Neural cell (in vitro differentiated cells): ENCODE data around the gene SLC10A4.

Experiments used
- EP300 ChIP-seq: fragments of 450-650 bp; conservative IDR thresholded peaks from 2 replicates; pipeline ENCODE4 v1.6.1; 2014; ENCODE audit warnings: antibody characterized with exemption, mild to moderate bottlenecking, moderate library complexity; ENCODE audit not compliant: poor library complexity, severe bottlenecking
- POLR2AphosphoS5 ChIP-seq: IDR thresholded peaks from 2 replicates; pipeline ENCODE4 v1.6.1; 2012
- TF ChIP-seq, protein P1 (sequence below): fragments of 450-650 bp; IDR thresholded peaks from 2 replicates; pipeline ENCODE4 v1.5.1; 2014; ENCODE audit warnings: antibody characterized with exemption, mild to moderate bottlenecking, moderate library complexity; ENCODE audit not compliant: poor library complexity, severe bottlenecking
- TF ChIP-seq, protein P2 (sequence below): IDR thresholded peaks from 2 replicates; pipeline ENCODE4 v1.6.1; 2012; ENCODE audit warnings: borderline replicate concordance

- TF ChIP-seq EP300 (no peak), POLR2AphosphoS5 (no peak)
- TF ChIP-seq, protein P1, sequence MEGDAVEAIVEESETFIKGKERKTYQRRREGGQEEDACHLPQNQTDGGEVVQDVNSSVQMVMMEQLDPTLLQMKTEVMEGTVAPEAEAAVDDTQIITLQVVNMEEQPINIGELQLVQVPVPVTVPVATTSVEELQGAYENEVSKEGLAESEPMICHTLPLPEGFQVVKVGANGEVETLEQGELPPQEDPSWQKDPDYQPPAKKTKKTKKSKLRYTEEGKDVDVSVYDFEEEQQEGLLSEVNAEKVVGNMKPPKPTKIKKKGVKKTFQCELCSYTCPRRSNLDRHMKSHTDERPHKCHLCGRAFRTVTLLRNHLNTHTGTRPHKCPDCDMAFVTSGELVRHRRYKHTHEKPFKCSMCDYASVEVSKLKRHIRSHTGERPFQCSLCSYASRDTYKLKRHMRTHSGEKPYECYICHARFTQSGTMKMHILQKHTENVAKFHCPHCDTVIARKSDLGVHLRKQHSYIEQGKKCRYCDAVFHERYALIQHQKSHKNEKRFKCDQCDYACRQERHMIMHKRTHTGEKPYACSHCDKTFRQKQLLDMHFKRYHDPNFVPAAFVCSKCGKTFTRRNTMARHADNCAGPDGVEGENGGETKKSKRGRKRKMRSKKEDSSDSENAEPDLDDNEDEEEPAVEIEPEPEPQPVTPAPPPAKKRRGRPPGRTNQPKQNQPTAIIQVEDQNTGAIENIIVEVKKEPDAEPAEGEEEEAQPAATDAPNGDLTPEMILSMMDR: no peak
- TF ChIP-seq, protein P2, sequence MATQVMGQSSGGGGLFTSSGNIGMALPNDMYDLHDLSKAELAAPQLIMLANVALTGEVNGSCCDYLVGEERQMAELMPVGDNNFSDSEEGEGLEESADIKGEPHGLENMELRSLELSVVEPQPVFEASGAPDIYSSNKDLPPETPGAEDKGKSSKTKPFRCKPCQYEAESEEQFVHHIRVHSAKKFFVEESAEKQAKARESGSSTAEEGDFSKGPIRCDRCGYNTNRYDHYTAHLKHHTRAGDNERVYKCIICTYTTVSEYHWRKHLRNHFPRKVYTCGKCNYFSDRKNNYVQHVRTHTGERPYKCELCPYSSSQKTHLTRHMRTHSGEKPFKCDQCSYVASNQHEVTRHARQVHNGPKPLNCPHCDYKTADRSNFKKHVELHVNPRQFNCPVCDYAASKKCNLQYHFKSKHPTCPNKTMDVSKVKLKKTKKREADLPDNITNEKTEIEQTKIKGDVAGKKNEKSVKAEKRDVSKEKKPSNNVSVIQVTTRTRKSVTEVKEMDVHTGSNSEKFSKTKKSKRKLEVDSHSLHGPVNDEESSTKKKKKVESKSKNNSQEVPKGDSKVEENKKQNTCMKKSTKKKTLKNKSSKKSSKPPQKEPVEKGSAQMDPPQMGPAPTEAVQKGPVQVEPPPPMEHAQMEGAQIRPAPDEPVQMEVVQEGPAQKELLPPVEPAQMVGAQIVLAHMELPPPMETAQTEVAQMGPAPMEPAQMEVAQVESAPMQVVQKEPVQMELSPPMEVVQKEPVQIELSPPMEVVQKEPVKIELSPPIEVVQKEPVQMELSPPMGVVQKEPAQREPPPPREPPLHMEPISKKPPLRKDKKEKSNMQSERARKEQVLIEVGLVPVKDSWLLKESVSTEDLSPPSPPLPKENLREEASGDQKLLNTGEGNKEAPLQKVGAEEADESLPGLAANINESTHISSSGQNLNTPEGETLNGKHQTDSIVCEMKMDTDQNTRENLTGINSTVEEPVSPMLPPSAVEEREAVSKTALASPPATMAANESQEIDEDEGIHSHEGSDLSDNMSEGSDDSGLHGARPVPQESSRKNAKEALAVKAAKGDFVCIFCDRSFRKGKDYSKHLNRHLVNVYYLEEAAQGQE: no peak
These were observed 4.9 kb upstream of the SLC10A4 start for GRCh38 chr4:48478273-48478672.
